Skin epidermis (tissue), 12 donors: ENCODE measurements around the gene ARHGEF7.
A peak's percentile ranks its signal among the peaks of the same experiment; 100 is the strongest.

Experiments
- H3K27ac ChIP-seq, 21 experiments: fragments of 200-600 bp; sonication (generic) in 11 of 21; one replicate each; pipeline ENCODE4 v1.5.0; 2020; ENCODE audit warnings: mild to moderate bottlenecking in 3 of 21, inconsistent platforms in 2 of 21, moderate library complexity in 2 of 21
- H3K4me3 ChIP-seq, 7 experiments: fragments of 200-600 bp; sonication (generic) in 2 of 7; one replicate each; pipeline ENCODE4 v1.5.0; 2020; ENCODE audit warnings: inconsistent platforms in 2 of 7, mild to moderate bottlenecking in 2 of 7, moderate library complexity in 1 of 7

ARHGEF7 gene

DNA sequence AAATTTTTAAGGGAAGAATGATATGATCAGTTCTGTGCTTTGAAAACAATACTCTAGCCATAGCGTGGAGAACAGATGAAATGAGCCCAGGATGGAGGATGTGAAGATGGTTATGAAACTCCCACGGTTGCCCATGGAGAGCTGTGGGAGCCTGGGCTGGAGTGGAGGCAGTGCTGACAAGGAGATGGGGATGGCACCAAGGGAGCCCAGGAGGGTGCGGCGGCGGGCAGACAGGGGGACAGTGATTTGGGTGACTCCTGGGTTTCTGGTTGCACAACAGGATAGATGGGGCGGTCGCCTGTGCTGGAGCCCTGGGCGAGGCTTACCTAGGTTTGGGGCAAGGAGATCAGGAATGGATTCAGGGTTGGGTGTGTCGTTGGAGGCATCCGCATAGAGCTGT lies 15.9 kb downstream of the ARHGEF7 start:
- no peak overlapping the region for H3K27ac ChIP-seq

DNA sequence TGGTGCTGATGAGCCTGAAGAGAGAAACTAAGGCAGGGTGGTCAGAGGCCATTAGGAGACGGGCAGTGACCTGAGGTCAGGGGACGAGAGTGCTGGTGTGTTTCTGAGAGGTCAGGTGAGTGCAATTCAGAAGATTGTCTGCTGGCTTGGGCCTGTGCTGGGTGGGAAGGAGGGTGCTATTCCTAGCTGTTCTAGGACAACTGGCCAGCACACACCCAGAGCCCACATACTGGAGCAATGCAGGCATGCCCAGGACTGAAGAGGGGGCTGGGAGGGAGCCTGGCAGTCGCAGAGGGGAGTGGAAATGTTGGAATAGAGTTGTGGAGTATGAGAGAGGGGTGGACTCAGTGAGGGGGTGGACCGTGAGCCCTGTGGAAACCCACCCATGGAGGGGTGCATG lies 16.5 kb downstream of the ARHGEF7 start:
- Histone ChIP-seq H3K27ac (no peak overlapping the region), H3K4me3 (no peak overlapping the region)

More for the DNA sequence above, 15.9 kb downstream of the ARHGEF7 start:
- no peak overlapping the region for H3K4me3 ChIP-seq

DNA sequence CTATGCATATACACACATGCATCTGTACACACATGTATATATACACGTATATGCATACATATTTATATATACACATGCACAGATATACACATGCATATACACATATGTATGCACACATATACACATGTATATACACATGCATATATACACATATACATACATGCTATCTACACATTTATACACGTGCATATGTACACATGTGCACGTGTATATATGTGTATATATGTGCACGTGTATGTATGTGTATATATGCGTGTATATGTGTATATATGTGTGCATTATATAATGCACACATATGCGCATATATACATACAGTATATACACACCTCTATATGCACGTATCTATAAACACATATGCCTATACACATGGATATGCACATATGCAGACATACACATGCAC lies 17.8 kb downstream of the ARHGEF7 start:
- Histone ChIP-seq H3K27ac (no peak overlapping the region), H3K4me3 (no peak overlapping the region)

DNA sequence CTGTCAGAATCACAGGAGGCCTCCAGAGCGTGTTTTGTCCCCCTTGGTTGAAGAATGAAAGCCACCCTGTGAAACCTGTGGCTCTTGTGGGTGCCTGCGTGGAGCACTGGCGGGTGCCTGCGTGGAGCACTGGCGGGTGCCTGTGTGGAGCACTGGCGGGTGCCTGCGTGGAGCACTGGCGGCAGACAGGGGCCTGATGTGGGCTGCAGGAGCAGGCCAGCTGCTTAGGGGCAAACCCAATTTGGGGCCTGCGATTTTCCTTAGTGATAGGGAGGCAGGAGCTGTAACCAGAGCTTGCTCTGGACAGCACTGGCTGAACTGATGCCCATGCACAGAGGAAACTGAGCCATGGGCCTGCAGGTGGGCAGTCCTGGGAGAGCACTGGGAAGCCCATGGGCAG lies 24.3 kb downstream of the ARHGEF7 start:
- Histone ChIP-seq H3K27ac (no peak overlapping the region), H3K4me3 (no peak overlapping the region)

DNA sequence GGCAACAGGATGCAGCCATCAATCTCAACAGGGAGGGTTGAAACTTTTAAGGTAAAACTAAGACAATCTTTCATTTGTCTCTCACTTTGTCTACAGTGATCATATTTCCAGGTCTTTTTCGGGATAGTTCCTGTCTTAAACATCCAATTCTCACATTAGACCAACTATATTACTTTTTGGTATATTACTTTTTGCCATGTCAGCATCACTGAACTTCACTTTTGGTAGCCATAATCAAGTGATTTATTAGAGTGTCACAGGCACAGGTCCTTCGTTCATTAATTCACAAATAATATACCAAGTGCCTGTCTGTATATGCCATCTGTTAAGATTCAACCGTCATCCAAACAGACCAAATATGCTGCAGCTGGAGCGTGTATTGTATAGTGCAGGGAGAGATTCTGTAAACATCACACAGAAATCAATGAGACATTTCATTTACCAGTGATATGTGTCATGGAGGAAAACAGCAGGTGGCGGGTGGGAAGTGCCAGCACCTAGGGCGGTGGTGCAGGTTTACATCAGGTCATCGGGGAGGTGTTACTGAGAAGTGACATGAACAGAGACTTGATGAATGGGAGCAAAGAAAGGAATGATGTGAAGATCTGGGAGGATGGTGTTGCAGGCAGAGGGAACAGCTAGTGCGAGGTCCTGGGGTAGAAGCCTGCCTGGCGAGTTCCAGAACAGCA lies 24.9 kb downstream of the ARHGEF7 start:
- Histone ChIP-seq H3K4me3 (no peak overlapping the region), H3K27ac (no peak overlapping the region)

GRCh38 chr13:111140562-111141105 lies 25.5 kb downstream of the ARHGEF7 start:
- Histone ChIP-seq H3K4me3 (no peak overlapping the region), H3K27ac (no peak overlapping the region)

DNA sequence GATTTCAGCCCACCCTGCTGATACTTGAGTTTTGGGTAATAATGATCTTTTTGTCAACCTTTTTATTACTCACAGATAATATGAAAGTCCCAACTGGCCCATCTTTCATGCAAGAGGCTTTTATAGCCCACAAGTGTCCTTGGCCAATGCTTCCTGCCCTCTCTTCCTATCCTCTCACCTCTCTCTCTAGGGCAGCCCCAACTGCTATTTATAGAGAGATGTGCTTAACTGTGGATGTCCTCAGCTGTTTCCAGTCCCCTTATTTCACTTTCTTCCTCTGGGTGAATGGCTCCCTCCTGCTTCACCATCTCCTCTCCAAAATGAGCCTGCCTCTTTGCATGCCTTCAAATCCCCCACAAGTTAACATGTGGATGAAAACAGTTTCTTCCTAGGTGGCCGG lies 27.4 kb downstream of the ARHGEF7 start:
- Histone ChIP-seq H3K4me3 (no peak overlapping the region), H3K27ac (no peak overlapping the region)

GRCh38 chr13:111143865-111144540 lies 28.9 kb downstream of the ARHGEF7 start:
- Histone ChIP-seq H3K4me3 (no peak overlapping the region), H3K27ac (peak overlapping the region in 1 of 21 experiments; percentile 15)

DNA sequence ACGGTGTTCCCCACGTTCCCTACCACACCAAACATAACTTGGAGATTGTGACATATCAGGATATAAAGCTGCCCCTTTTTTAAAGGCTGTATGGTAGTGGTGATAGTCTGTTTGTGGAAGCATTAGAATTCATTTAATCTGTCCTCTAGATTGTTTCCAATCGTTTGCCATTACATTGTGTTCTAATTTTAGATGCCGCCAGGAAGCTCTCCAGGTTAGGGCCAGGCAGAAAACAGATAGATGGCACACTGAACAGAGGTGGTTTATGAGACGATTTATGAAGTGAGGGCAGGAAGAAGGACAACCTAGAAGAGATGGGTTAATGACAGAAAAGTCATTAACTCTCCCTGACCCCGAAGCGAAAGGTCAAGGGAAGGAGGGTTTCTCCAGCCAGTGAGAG lies 30.0 kb downstream of the ARHGEF7 start:
- Histone ChIP-seq H3K27ac (no peak overlapping the region), H3K4me3 (no peak overlapping the region)

DNA sequence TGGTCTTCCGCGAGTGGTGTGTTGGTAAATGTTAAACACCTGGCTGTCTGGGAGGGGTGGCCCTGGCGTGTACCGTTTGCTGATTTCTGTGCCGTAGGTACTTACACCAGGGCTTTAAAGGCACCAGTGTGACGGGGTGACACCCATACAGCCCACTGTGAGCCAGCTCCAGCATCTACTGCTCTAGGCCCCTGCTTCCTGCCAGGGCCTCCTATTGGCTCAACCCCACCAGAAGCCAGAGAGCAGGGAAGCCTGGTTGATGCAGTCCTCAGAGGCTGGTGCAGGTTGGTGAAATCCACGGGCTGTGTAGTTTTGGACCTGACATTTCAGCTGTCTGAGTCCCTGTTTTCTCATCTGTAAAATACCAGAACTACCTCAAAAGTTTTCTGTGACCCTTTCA lies 30.4 kb downstream of the ARHGEF7 start:
- Histone ChIP-seq H3K27ac (no peak overlapping the region), H3K4me3 (no peak overlapping the region)

DNA sequence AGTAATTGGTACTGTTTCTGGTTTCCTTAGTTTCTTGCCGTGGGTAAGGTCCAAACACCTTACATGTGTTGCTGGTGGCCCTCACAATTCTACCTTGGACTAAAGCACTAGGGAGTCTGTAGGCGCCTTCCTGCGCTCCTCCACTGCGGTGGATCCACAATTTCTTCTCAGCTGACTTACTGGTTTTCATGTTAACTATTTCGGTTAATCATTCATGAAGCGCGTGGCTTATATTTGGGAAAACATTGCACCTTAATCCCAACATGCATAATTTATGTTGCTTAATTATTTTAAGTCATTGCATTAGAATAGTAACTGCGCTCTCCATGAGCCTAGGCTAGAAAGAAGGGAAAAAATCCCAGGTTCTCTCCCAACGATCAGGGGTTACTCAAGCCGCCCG lies 37.7 kb downstream of the ARHGEF7 start:
- Histone ChIP-seq H3K4me3 (peak overlapping the region; percentile 76 to 99 (median 88)), H3K27ac (peak overlapping the region; percentile 87 to 99 (median 96))

DNA sequence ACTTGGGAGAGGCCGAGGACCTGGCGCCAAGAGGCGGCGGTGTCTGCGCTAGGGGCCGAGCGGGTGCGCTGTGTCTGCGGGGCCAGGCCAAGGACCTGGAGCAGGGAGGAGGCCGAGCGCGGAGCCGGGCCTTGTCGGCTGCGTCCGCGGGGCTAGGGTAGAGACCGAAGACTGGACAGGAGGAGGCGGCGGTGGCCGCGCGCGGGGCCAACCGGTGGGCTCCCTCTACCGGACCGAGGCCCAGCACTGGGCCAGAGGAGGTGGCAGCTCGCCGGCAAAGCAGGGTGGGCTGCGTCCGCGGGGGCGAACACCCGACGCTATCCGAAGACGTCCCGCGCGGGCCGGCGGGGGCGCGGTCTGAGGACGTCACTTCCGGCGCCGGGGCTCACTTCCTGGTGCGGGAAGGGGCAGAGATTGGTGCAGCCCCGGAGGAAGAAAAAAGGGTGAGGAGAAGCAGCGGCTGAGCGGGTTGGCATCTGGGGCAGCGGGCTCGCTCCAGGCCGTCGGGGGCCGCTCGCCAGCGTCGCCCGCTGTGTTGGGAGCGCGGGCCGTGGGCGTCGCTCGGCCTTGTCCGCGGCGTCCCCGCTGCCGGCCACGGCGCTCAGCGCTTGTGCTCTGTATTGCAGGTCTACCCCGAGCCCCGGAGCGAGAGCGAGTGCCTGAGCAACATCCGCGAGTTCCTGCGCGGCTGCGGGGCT lies 38.3 kb downstream of the ARHGEF7 start:
- peak overlapping the region; percentile 76 to 99 (median 88) for H3K4me3 ChIP-seq

GRCh38 chr13:111153977-111154332 lies 38.8 kb downstream of the ARHGEF7 start:
- peak overlapping the region; percentile 87 to 99 (median 96) for H3K27ac ChIP-seq
- H3K4me3 ChIP-seq, result peak overlapping the region; percentile 76 to 99 (median 88)

More for the DNA sequence above, 38.3 kb downstream of the ARHGEF7 start:
- H3K27ac ChIP-seq, result peak overlapping the region; percentile 87 to 99 (median 96)

DNA sequence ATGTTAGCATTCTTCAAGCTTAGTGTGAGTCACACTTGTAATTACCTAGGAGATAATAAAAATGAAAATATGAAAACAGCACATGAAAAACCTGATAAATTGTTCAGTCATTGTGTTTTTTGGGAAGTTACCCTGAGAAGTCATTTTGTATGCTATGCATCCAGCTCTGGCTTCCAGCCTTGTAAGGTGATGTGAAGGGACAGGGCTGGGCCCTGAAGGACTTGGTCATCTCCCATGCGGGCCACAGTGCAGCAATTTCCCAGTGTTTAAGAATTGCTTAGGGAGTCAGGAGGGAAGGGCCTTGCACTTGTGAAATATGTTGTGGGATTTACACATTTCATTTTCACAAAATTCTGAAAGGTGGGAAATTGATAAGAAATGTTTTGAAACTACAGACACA lies 41.3 kb downstream of the ARHGEF7 start:
- Histone ChIP-seq H3K4me3 (no peak overlapping the region), H3K27ac (peak overlapping the region in 2 of 21 experiments; percentile 14 to 17)

DNA sequence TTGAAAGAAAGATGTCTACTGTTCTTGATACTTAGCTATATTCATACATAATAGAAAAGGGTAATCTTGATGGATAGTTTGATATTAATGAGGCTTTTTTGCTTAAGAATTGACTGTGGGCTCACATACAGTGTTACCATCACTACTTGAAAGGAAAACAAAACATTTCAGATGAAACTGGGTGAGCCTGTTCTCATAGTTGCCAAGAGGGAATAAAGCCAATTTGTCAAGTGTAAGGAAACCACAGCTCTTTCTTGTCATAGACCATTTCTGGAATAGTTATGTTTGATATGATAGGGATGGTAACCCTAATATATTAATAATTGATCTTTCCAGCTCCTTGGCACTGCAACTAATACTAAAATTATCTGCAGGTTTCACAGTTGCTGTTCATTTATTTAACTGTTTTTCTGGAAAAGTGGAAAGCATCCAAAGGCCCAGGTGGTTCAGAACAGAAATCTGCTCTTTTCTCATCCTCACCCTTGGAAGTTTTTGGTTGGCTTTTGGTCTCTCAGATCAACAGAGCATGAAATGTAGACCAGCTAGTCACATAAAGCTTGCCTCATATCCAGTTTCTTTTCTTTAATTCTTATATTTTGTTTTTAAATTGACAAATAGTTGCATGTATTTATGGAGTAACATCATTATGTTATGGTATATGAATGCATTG lies 43.2 kb downstream of the ARHGEF7 start:
- H3K4me3 ChIP-seq, result no peak overlapping the region
- peak overlapping the region in 1 of 21 experiments; percentile 7 for H3K27ac ChIP-seq

DNA sequence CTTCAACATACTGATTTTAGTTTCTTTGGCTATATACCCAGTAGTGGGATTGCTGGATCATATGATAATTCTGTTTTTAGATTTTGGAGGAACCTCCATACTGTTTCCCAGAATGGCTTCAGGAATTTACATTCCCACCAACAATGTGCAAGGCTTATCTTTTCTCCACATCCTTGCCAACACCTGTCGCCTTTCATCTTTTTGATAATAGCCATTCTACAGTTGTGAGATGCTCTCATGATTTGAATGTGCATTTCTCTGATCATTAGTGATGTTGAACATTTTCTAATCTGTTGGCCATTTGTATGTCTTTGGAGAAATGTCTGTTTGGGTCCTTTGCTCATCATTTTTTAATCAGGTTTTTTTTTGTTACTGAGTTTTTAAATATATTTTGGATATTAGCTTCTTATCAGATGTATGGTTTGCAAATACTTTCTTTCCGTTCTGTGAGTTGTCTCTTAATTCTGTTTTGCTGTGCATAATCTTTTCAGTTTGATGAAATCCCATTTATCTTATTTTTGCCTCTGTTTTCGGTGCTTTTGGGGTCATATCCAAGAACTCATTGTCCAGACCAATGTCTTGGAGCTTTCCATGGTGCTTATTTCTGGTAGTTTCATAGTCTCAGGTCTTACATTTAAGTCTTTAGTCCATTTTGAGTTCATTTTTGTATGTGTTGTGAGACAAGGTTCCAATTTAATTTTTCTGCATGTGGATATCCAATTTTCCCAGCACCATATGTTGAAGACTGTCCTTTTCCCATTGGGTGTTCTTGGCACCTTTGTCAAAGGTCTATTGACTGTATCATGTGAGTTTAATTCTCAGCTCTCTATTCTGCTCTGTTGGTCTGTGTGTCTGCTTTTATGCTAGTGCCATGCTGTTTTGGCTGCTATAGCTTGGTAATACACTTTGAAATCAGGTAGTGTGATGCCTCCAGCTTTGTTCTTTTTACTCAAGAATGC lies 44.5 kb downstream of the ARHGEF7 start:
- H3K4me3 ChIP-seq, result no peak overlapping the region

DNA sequence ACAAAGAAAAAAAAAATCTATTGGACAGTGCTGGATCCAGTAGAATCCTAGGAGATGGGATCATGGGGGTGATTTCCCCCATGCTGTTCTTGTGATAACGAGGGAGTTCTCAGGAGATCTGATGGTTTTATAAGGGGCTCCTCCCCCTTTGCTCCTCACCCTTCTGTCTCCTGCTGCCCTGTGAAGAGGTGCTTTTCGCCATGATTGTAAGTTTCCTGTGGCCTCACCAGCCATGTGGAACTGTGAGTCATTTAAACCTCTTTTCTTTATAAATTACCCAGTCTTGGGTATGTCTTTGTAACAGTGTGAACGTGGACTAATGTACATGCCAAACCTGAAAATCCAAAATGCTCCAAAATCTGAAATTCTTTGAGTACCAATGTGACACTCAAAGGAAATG lies 45.5 kb downstream of the ARHGEF7 start:
- Histone ChIP-seq H3K4me3 (no peak overlapping the region), H3K27ac (no peak overlapping the region)

More for the DNA sequence above, 44.5 kb downstream of the ARHGEF7 start:
- H3K27ac ChIP-seq, result no peak overlapping the region

DNA sequence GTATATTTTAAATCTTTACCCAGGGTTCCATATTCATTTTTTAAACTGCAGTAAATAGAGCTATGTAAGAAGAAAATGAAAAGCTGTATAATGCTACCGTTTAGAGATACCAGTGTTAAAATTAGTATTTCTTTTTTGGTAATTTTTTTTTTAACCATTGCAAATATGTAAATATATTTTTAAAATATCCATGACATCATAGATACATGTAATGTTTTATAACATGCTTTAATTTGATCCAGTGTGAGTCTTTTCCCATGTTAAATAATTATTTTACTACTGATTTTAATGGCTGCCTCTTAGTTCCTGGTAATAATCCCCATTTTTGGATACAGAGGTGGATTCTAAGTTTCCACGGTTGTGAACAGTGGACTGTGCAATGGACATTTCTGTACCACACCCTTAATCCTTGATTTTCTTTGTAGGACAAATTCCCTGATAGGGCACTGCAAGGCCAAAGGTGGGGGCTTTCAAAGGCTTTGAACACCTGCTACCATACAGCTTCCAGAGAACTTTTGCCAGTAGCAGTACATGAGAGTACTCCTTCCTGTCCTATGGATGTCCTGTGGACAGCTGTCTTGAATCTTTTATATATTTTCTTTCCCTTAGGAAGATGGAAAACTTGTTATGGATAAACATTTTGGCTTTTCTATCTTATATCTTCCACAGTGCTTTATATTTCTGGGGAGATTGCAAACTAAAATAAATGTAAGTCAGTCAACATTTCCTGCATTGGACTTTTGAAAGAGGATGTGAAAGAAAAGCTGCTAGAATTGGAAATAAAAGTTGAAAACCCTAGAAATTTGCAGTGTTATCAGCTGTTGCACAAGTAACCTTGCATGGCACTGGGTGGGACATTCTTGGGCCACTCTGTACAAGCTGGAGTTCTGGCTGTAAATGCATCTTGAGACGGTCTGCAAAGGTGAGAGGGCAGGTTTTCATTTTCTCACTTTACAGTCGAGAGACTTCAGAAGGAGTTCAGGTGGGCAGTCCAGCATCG lies 46.8 kb downstream of the ARHGEF7 start:
- no peak overlapping the region for H3K27ac ChIP-seq
- no peak overlapping the region for H3K4me3 ChIP-seq
